GM21619 (cell line): ENCODE measurements around the gene DDIT4.
"Not testable (repeated sequence)": the region's sequence is repeated elsewhere in the genome, so short reads cannot be mapped to it uniquely, and the experiment has no call there.

ENCODE experiments used
- ATAC-seq: cut with Tn5 transposase; IDR thresholded peaks from one replicate; pipeline ENCODE4 v1.9.1; 2021; ENCODE audit not compliant: unreplicated experiment

DDIT4 gene, protein sequence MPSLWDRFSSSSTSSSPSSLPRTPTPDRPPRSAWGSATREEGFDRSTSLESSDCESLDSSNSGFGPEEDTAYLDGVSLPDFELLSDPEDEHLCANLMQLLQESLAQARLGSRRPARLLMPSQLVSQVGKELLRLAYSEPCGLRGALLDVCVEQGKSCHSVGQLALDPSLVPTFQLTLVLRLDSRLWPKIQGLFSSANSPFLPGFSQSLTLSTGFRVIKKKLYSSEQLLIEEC

DNA sequence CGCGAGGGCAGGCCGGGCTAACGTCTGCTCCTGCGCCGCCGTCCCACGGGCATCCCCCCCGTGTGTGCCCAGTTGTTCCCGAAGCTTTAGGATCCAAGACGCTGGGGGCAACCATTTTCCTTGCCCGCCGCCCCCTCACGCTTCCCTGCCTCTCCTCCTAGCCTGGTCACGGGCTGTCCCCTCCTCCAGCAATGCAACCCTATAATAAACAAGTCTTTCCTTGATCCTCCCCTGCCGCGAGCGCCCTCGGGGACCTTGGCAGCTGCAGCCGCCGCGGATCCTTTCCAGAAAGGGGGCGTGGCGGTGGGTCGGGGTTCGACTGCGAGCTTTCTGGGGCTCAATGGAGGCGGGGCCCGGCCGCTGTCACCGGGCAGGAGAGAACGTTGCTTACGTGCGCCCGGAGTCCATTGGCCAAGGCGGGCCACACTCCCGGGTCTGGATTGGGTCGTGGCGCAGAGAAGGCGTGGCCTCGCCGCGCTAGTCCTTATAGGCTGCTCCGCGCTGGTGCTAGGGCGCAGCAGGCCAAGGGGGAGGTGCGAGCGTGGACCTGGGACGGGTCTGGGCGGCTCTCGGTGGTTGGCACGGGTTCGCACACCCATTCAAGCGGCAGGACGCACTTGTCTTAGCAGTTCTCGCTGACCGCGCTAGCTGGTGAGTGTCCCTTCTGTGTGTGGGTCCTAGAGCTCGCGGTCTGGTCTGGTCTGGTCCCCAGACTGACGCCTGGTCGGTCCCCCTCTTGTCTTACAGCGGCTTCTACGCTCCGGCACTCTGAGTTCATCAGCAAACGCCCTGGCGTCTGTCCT is at the start of gene DDIT4:
Gene DDIT4, plus strand, starts transcription at position 515 of the 803 bp plus-strand sequence. CDS start 293 bp downstream, outside the sequence.
- ATAC-seq: peak; percentile 76

DNA sequence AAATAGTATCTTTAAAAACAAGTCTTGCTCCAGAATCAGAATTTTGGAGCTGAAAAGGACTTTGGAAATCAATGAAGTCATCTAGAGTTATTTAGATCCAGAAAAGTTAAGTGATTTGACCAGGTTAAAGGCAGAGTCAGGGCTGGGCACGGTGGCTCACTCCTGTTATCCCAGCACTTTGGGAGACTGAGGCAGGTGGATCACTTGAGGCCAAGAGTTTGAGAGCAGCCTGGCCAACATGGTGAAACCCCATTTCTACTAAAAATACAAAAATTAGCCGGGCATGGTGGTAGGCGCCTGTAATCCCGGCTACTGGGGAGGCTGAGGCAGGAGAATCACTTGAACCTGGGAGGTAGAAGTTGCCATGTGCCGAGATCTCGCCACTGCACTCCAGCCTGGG is 49.5 kb upstream of the DDIT4 start:
- not testable (repeated sequence) for ATAC-seq

DNA sequence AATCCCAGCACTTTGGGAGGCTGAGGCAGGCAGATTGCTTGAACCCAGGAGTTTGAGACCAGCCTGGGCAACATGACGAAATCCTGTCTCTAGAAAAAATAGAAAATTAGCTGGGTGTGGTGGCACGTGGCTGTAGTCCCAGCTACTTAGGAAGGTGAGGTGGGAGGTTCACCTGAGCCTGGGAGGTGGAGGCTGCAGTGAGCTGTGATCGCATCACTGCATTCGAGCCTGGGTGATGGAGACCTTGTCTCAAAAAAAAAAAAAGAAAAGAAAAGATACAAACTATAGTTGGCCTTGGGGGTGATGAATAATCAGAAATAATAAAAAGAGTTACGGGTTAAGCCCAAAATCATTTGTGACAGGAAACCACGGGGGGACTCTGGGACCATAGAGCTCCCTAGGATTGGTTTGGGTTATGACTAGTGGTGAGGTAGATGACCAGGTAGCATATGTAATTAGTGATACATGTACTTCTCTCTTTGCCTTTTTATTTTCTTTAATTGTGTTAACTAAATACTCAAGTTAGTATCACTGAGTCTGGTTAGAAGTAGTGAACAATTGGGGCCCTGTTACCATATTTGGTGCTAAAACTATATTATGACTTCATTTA is 47.2 kb upstream of the DDIT4 start:
- ATAC-seq: no peak

DNA sequence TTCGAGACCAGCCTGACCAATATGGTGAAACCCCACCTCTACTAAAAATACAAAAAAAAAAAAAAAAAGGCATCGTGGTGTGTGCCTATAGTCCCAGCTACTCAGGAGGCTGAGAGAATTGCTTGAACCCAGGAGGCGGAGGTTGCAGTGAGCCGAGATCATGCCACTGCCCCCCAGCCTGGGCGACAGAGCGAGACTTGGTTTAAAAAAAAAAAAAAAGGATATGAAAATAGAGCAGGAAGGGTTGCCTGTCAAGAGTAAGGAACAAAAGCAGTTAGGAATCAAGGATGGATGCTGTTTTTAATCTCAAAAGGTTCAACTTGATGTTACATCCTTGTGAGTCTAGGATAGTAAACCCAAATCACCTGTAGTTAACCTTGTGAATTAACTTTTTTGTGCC is 45.9 kb upstream of the DDIT4 start:
- no peak for ATAC-seq

DNA sequence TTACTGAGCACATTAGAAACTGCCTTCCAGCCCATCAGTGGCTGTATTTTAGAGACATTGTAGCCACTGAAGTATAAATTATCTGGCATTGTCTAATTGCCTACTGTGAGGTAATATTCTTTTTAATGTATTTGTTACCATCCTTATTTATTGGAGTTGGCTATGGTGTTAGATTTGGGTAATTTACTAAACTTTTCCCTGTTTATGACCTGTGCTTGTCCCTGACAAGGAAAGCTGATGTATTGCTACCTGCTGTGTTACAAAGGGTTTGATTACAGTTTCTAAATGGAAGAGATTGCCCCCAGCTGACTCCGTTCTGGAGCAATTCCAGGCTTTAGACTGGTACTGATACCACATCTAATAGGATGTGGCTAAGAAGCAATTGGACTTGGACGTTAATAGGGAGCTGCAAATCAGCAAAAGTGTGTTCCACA is 45.4 kb upstream of the DDIT4 start:
- no peak for ATAC-seq

DNA sequence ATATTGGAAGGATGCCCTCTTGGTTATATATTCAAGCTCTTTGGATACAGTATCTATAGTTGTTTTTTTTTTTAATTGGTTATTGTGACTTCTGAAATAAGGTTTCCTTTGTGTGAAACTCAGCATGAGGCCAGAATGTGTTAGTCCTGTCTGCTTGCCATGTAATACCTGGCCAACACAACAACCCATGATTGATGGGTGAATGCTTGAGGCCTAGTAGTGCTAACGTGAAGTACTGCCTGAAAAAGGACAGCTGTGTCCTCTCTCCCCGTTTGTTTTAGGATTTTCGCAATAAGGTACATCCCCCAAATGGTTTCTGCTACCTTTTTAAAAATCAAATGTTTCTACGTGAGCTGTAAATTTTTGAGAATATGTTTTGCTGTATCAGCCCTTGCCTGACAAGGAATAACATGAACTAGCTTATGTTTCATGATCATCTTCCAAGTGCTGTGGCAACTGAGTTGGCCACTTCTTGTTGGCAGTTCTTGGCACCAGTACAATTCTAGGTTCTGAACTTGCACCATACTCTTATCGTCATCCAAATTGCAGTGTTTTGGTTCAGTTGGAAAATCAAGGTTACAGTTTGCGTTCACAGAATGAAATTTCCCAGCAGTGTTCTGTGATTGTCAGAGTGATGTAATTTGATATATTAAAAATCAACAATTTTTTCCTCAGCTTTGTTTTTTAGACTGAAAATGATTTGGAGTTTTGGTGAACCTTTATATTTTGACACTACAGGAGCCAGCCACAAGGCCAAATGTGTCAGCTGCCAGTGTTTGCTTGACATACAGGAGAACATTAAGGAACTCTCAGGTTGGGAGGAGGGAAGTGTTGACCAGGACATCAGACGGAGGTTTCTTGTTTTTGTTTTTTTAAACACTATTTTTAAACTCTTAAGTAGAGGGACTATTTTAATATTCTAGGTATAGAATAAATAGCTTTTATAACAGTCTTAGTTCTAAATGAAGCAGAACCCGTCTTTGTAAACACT is 44.2 kb upstream of the DDIT4 start:
- ATAC-seq: no peak

DNA sequence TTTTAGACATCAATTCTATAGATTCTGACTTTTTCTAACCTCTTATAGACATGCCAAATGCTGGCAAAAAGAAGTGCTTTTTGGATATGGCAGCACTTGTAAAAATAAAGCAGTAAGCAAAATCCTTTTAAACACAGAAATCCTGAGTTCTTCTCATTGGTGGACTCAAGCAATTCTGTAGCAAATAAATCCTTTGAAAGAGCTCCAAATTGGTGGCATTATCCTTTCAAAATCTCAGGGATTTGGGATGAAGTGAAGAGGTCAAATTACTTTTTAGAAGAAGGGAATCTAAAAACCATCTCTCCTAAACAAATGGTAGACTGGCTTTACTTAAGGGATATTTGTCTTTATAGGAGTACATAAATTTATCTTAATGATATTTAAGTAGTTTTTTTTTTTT is 40.1 kb upstream of the DDIT4 start:
- ATAC-seq: no peak

DNA sequence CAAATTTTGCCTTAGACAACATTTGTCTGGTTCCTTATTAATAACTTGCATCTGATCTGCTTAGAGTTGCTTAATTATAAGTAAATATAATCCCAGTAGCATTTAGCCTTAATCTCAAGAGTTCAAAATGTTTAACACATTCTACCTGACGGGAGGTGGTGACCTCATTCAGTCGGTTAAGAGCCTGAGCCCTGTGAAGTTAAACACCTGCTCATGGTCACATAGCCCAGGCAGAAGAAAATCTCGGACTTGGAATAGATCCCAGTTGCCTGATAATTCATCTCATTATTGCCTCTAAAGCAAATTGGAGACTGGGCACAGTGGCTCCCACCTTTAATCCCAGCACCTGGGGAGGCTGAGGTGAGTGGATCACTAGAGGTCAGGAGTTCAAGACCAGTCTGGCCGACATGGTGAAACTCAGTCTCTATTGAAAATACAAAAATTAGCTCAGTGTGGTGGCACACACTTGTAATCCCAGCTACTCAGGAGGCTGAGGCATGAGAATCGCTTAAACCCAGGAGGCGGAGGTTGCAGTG is 39.1 kb upstream of the DDIT4 start:
- ATAC-seq: no peak

DNA sequence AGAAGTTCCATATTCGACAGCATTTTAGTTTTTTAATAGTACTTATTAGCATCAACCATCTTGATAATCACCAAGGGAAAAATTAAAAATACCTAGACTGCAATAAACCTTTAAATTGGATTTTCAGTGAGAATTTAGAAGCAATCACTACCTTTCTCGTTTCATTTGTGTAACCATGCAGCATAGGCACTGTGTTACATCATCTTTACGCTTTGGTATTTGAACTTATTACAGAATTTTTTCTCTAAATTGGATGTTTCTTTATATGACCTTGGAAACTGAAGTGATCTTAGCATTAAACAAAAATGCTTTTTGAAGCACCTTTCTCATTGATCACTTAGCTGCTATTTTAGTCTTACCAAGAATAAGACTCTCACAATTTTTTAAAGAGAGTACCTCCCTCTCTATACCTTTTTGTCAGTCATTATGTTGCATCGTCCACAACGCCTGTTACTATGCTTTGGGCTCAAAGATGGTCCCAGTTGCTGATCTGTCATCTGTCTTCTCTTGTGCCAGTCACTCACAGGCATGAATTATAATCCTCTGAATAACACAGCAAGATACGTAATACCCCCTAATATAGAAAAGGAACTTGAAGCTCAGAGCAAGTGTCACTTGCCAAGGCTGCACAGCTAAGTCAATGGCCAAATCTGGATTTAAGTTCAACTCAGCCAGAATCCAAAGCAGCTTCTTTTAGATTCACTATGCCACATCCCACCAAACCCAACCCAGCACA is 38.0 kb upstream of the DDIT4 start:
- no peak for ATAC-seq

DNA sequence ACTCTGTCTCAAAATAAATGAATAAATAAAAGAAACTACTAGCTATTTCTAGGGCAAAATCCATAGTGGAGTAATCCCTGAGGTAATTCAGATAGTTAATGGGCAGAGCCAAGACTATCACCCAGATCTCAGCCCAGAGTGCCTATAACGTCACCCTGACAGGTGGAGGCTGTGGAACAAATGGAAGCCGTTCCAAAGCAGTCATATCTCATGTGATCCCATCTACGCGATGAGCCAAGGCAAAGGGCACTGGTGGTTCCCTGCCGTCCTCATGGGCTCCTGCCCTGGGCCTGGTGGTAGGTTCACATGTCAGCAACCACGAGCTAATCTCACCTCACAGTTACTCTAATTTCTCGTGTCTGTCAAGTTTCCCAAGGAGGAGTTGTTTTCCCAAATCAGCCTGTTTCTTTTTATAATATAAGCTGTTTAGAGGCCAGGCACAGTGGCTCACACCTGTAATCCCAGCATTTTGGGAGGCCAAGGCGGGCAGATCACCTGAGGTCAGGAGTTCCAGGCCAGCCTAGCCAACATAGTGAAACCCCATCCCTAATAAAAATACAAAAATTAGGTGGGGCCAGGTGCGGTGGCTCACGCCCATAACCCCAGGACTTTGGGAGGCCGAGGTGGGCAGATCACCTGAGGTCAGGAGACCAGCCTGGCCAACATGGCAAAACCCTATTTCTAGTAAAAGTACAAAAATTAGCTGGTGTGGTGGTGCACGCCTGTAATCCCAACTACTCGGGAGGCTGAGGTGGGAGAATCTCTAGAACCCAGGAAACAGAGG is 35.1 kb upstream of the DDIT4 start:
- ATAC-seq: no peak

DNA sequence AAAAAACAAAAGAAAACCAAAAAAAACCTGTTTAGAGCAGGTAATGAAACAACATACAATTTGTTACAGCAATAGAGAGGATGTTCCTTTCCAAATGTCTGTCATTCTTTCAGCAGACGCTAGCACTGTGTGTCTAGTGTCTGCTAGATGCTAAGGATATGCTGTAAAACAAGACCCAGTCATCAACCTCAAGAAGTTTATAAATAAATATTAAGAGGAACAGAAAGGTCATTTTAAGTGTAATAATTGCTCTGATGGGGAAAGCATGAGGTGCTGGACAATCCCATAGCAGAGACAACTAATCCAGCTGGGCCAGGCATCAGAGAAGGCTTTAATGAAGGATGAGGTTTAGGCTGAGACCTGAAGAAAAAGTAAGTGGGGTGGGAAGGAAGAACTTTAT is 34.3 kb upstream of the DDIT4 start:
- no peak for ATAC-seq

DNA sequence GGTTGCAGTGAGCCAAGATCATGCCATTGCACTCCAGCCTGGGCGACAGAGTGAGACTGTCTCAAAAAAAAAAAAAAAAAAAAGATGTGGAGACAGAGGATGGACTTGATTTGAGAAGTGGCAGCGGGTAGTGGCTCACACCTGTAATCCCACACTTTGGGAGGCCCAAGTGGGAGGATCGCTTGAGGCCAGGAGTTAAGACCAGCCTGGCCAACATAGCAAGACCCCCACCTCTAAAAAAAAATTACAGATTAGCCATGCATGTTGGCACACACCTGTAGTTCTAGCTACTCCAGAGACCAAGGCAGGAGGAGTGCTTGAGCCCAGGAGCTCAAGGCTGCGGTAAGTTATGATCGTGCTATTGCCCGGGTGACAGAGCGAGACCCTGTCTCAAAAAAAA is 33.4 kb upstream of the DDIT4 start:
- no peak for ATAC-seq

DNA sequence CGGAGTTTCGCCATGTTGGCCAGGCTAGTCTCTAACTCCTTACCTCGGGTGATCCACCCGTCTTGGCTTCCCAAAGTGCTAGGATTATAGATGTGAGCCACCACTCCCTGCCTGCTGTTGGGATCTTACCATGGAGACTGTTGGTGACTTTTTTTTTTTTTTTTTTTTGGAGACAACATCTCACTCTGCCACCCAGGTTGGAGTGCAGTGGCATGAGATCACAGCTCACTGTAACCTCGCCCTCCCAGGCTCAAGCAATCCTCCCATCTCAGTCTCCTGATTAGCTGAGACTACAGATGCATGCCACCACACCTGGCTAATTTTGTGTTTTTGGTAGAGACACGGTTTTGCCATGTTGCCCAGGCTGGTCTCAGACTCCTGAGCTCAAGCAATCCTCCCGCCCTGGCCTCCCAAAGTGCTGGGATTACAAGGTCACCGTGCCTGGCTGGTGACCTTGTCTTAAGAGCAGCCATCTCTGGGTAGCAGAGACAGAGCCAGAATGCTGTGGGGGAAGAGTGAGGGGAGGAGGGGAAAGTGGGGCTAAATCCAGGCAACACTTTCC is 32.0 kb upstream of the DDIT4 start:
- ATAC-seq: no peak

DNA sequence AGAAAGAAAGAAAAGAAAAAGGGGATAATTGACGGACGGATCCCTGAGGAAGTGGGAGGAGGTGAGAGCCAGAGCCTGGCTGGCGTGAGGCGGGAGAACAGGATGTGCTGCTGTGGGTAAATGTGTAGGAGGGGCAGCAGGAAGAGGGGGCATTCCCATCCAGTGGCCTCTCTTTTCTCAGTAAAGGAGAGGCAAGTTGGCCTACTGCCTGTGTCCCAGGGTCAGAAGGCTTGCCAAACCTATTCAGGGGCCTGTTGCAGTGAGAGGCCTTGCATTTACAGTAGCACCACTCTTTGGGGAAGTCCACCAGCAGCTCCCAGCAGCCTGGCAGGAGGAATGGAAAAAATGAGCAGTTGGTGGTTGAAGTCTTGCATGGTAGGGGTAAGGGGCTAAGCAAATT is 31.0 kb upstream of the DDIT4 start:
- no peak for ATAC-seq

DNA sequence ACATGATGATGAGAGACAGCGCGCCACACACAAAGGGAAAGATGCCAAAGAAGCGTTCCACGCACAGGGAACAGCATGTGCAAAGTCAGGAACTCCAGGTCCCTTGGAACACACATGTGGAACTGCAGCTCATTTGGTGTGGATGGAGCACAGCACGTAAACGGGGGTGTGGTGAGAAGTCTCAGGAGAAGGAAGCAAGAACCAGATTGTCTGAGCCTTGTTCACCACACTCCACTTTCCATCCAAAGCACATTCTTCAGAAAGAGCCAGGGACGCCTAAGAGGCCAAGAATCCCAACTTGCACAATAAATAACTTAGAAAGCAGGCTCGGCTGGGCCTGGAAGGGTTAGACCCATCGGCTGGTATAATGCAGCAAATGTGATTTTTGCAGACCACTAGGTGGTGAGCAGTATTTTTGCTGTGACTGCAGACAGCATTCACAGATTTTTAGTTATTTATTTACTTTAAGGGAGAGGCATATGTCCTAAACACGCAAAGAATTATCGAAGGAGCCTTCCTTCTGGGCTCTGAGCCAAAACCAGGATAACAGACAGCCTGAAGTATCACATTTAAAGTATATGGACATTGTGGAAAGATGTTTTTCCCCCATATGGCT is 29.8 kb upstream of the DDIT4 start:
- no peak for ATAC-seq

DNA sequence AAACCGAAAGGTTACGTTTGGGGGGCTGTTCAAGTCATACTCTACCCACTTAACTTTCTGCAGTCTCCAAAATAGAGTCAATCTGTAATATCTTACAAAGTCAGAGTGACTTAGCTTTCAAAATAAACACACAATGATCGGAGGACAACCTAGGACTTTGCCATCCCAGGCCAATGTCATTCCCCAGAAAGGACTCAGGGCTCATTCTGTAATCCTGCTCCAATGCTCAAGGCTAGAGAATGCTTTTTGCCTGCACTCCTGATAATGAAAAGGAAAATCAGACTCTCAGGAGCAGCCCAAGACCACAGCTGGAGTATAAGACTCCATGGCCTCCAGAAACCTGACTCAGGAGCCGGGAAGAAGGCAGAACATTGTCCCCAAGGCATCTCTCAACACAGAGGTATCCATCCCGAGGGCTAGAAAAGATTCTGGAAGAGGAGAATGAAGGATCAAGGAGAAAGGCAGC is 29.1 kb upstream of the DDIT4 start:
- no peak for ATAC-seq

DNA sequence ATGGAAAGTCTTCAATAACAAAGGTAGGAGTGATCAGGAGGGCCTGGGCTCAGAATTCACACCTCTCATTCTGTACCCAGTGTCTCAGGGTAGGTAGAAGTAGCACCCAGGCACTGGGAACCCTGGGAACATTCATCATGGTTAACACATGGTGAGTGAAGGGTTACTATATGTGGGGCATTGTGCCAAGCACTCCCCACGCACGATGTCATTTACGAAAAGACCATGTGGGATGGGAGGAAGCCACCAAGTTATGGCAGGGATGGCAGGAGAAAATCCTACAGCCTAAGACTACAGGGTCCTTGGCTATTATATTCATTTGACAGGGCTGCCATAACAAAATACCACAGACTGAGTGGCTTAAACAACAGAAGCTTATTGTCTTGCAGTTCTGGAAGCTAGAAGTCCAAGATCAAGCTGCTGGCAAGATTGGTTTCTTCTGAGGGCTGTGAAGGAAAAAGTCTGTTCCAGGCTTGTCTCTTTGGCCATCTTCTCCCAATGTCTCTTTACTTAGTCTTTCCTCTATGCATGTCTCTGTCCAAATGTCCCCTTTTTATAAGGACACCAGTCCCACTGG is 27.7 kb upstream of the DDIT4 start:
- ATAC-seq: no peak
